Fibroblast of lung (primary cell): ENCODE data around the gene CAMK2B. TPM values are rescaled to one million over a fixed set of nuclear protein-coding genes. Genes with fewer than 3 reads are reported as not detected.

Experiments used
- DNase-seq, 2 donors: peaks; one replicate each; pipeline versions ENCODE4 v3.0.0 to v3.0.0-alpha.2; 2010; ENCODE audit warnings: low read depth in 2 of 2
- H2AFZ ChIP-seq: 2 replicates; pipeline ENCODE4 v1.5.1; 2012; ENCODE audit warnings: low read length, control low read depth, inconsistent platforms
- H3K27ac ChIP-seq: 2 replicates; pipeline ENCODE4 v1.5.1; 2011; ENCODE audit warnings: low read length, control low read depth; ENCODE audit not compliant: insufficient read depth
- H3K27me3 ChIP-seq: 2 replicates; pipeline ENCODE4 v1.5.1; 2011; ENCODE audit warnings: mild to moderate bottlenecking, low read length; ENCODE audit not compliant: control insufficient read depth, insufficient read depth
- H3K36me3 ChIP-seq: 2 replicates; pipeline ENCODE4 v1.5.1; 2011; ENCODE audit warnings: low read length; ENCODE audit not compliant: control insufficient read depth, insufficient read depth
- H3K4me1 ChIP-seq: 2 replicates; pipeline ENCODE4 v1.5.1; 2011; ENCODE audit warnings: low read length; ENCODE audit not compliant: control insufficient read depth, insufficient read depth; ENCODE audit errors: extremely low read depth
- H3K4me2 ChIP-seq: 2 replicates; pipeline ENCODE4 v1.5.1; 2011; ENCODE audit warnings: low read length, control low read depth; ENCODE audit not compliant: insufficient read depth; ENCODE audit errors: extremely low read depth
- H3K4me3 ChIP-seq, 4 experiments: fragments of 200-600 bp in 1 of 4; sonication (generic) in 1 of 4; replicated peaks in 1 of 4; 2 replicates each; pipeline ENCODE4 v1.5.1; 2011 to 2016; ENCODE audit warnings: low read length in 4 of 4, low read depth in 3 of 4, mild to moderate bottlenecking in 3 of 4, control low read depth in 2 of 4, inconsistent platforms in 1 of 4, mixed read lengths in 1 of 4; ENCODE audit not compliant: insufficient read depth in 1 of 4; ENCODE audit errors: control extremely low read depth in 1 of 4
- H3K79me2 ChIP-seq: 2 replicates; pipeline ENCODE4 v1.5.1; 2012; ENCODE audit warnings: mild to moderate bottlenecking, low read length, inconsistent platforms; ENCODE audit not compliant: control insufficient read depth, insufficient read depth
- H3K9ac ChIP-seq: 2 replicates; pipeline ENCODE4 v1.5.1; 2011; ENCODE audit warnings: mild to moderate bottlenecking, low read length, control low read depth; ENCODE audit not compliant: insufficient read depth
- H3K9me3 ChIP-seq: 2 replicates; pipeline ENCODE4 v1.5.1; 2012; ENCODE audit warnings: low read depth, low read length; ENCODE audit not compliant: control insufficient read depth, insufficient read depth
- H4K20me1 ChIP-seq: 2 replicates; pipeline ENCODE4 v1.5.1; 2011; ENCODE audit warnings: low read length; ENCODE audit not compliant: control insufficient read depth, insufficient read depth; ENCODE audit errors: extremely low read depth
- EZH2 ChIP-seq: IDR thresholded peaks from 2 replicates; pipeline ENCODE4 v1.5.1; 2012; ENCODE audit warnings: low read length, control low read depth, mild to moderate bottlenecking; ENCODE audit errors: missing control alignments
- polyA plus RNA-seq, 2 donors: library from polyadenylated mRNA; depleted of rRNA in 1 of 2; stranded (reverse) in 1 of 2; unstranded in 1 of 2; fragments of >200 nt; gene quantifications; 2 replicates each; pipeline ENCODE4 v1.2.1, GENCODE V29; 2011 to 2012; ENCODE audit warnings: missing spikeins in 1 of 2
- total RNA-seq: library from RNA; depleted of rRNA; stranded (reverse); fragments of >200 nt; gene quantifications from 2 replicates; pipeline ENCODE4 v1.2.1, GENCODE V29; 2014
- TF ChIP-seq, protein P1 (sequence below), 2 donors: IDR thresholded peaks in 1 of 2; conservative IDR thresholded peaks in 1 of 2; 1 replicate in 1 of 2; 2 replicates in 1 of 2; pipeline ENCODE4 v1.5.1; 2011 to 2012; ENCODE audit warnings: low read length in 2 of 2, control low read depth in 1 of 2, inconsistent platforms in 1 of 2, low read depth in 1 of 2, mild to moderate bottlenecking in 1 of 2

CAMK2B gene
- total and polyA plus RNA-seq, 2 donors (not counting 1 experiment from before 2014, with no cell fraction given): 0.06 to 0.17 TPM

DNA sequence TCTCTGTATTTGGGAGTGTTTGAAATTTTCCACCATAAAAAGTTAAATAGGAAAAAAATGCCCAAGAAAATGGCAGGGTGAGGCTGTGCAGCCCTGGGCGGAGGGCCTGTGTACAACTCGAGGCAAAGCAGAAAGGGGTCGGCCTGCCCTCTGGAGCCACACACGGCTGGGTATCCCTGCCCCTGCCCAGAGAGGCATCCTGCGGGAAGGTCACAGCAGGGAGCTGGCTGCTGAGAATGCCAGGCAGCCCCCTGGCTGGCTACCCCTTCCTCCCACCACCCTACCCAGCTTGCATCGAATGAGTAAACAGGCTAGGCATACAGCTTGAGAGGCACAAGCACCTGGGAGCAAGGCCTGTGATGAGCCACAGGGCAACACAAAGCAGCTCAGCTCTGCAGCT lies 46.1 kb downstream of the CAMK2B start:
- H3K27me3 ChIP-seq: peaks cover 7% of the 10 kb centered on the region
- H3K4me2 ChIP-seq: no peak overlapping the region
- H3K4me1 ChIP-seq: no peaks in the 10 kb centered on the region
- no peak for DNase-seq
- H3K9ac ChIP-seq: no peak overlapping the region
- no peak overlapping the region for H2AFZ ChIP-seq
- no peak for TF ChIP-seq EZH2
- TF ChIP-seq, protein P1, sequence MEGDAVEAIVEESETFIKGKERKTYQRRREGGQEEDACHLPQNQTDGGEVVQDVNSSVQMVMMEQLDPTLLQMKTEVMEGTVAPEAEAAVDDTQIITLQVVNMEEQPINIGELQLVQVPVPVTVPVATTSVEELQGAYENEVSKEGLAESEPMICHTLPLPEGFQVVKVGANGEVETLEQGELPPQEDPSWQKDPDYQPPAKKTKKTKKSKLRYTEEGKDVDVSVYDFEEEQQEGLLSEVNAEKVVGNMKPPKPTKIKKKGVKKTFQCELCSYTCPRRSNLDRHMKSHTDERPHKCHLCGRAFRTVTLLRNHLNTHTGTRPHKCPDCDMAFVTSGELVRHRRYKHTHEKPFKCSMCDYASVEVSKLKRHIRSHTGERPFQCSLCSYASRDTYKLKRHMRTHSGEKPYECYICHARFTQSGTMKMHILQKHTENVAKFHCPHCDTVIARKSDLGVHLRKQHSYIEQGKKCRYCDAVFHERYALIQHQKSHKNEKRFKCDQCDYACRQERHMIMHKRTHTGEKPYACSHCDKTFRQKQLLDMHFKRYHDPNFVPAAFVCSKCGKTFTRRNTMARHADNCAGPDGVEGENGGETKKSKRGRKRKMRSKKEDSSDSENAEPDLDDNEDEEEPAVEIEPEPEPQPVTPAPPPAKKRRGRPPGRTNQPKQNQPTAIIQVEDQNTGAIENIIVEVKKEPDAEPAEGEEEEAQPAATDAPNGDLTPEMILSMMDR (conservative IDR thresholded peaks at IDR 0.05 in 1 of 2, IDR thresholded peaks at IDR 0.05 in 1 of 2; ENCODE audit: low read depth in 1 of 2, low read length in 2 of 2): no peak
- H3K36me3 ChIP-seq: no peaks in the 10 kb centered on the region
- no peak overlapping the region for H3K4me3 ChIP-seq
- no peaks in the 10 kb centered on the region for H3K9me3 ChIP-seq
- H3K79me2 ChIP-seq: no peaks in the 10 kb centered on the region
- H4K20me1 ChIP-seq: no peaks in the 10 kb centered on the region
- H3K27ac ChIP-seq: no peak overlapping the region

DNA sequence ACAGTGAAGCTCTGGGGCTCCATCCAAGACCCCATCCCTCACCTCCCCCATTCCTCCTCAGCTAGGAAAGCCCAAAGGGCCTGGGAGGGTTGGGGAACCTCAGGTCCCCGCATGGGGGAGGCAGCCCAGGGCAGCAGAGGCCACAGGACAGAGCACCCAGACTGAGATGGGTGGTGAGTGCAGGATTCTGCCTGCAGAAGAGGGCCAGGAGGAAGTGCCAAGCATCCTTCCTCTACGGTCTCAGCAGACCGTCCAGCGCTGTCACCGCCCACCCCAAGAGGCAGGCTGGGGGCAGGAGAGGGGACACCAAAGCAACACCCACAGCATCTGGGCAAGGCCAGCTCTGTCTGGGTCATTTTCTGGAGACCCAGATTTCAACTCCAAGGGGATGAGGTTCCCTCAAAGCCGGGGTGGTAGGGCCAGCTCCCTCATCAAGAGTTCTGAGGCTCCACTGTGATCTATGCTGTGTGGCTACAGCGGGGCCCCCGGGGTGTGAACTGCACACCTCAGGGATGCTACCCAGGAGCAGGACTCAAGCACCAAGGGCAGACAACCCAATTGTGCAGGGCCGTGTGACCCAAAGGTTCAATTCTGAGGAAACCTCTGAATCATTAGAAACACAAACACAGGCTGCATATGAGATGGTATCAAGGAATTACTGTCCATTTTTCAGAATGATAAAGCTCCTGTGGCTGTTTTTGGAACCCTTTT lies 46.8 kb downstream of the CAMK2B start:
- Histone ChIP-seq H3K27me3 (peaks cover 7% of the 10 kb centered on the region), H3K4me3 (no peak overlapping the region), H3K9ac (no peak overlapping the region), H4K20me1 (no peaks in the 10 kb centered on the region), H2AFZ (no peak overlapping the region), H3K36me3 (no peaks in the 10 kb centered on the region), H3K4me2 (no peak overlapping the region), H3K9me3 (no peaks in the 10 kb centered on the region), H3K27ac (no peak overlapping the region), H3K4me1 (no peaks in the 10 kb centered on the region), H3K79me2 (no peaks in the 10 kb centered on the region)
- peak; percentile 20 to 44 for DNase-seq
- TF ChIP-seq EZH2: no peak
- TF ChIP-seq, protein P1 (conservative IDR thresholded peaks at IDR 0.05 in 1 of 2, IDR thresholded peaks at IDR 0.05 in 1 of 2; ENCODE audit: low read depth in 1 of 2, low read length in 2 of 2): no peak

DNA sequence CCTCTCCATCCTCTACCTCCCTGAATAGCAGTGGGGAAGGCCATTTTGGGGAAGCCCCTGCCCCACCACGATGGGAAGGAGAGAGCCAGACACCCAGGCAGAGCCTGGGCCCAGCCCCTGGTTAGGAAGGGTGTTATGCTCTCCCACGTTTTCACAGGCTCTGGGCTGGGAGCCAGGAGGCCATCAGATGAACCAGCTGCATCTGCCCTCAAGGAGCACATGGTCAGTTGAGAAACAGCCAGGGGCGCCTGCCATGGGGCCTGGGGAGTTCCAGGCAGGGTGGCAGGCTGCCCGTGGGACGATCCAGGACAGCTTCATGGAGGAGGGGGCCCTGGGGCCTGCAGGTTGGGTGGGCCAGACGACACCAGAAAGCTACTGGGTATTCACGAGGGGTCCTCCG lies 47.5 kb downstream of the CAMK2B start:
- H3K4me2 ChIP-seq: no peak overlapping the region
- no peaks in the 10 kb centered on the region for H3K9me3 ChIP-seq
- H2AFZ ChIP-seq: no peak overlapping the region
- H3K4me1 ChIP-seq: no peaks in the 10 kb centered on the region
- TF ChIP-seq EZH2: no peak
- TF ChIP-seq, protein P1 (conservative IDR thresholded peaks at IDR 0.05 in 1 of 2, IDR thresholded peaks at IDR 0.05 in 1 of 2; ENCODE audit: low read depth in 1 of 2, low read length in 2 of 2): no peak
- H3K27ac ChIP-seq: no peak overlapping the region
- peaks cover 7% of the 10 kb centered on the region for H3K27me3 ChIP-seq
- no peak overlapping the region for H3K9ac ChIP-seq
- no peak overlapping the region for H3K4me3 ChIP-seq
- H3K36me3 ChIP-seq: no peaks in the 10 kb centered on the region
- peak; percentile 10 to 59 for DNase-seq
- no peaks in the 10 kb centered on the region for H3K79me2 ChIP-seq
- H4K20me1 ChIP-seq: no peaks in the 10 kb centered on the region
